Ishikawa (cell line): ENCODE results near the gene DLD.

Experiments
- CEBPB ChIP-seq: IDR thresholded peaks from 2 replicates; pipeline ENCODE4 v1.6.1; 2012
- CREB1 ChIP-seq: IDR thresholded peaks from 2 replicates; pipeline ENCODE4 v1.6.1; 2012; ENCODE audit warnings: low read depth
- EGR1 ChIP-seq: IDR thresholded peaks from 2 replicates; pipeline ENCODE4 v1.6.1; 2012
- EP300 ChIP-seq: IDR thresholded peaks from 2 replicates; pipeline ENCODE4 v1.6.1; 2012; ENCODE audit warnings: borderline replicate concordance
- FOXM1 ChIP-seq: IDR thresholded peaks from 2 replicates; pipeline ENCODE4 v1.6.1; 2012; ENCODE audit warnings: low read depth, borderline replicate concordance
- MAX ChIP-seq: IDR thresholded peaks from 2 replicates; pipeline ENCODE4 v1.6.1; 2012
- NFIC ChIP-seq: IDR thresholded peaks from 2 replicates; pipeline ENCODE4 v1.6.1; 2012
- RAD21 ChIP-seq: IDR thresholded peaks from 2 replicates; pipeline ENCODE4 v1.6.1; 2012; ENCODE audit warnings: low read depth
- REST ChIP-seq: IDR thresholded peaks from 2 replicates; pipeline ENCODE4 v1.6.1; 2012; ENCODE audit warnings: low read depth, mild to moderate bottlenecking
- TAF1 ChIP-seq: IDR thresholded peaks from 2 replicates; pipeline ENCODE4 v1.6.1; 2012; ENCODE audit warnings: low read depth, mild to moderate bottlenecking
- TCF12 ChIP-seq: IDR thresholded peaks from 2 replicates; pipeline ENCODE4 v1.6.1; 2012; ENCODE audit warnings: low read depth
- TEAD4 ChIP-seq: IDR thresholded peaks from 2 replicates; pipeline ENCODE4 v1.6.1; 2012
- YY1 ChIP-seq: IDR thresholded peaks from 2 replicates; pipeline ENCODE4 v1.6.1; 2012; ENCODE audit warnings: low read depth
- ZBTB7A ChIP-seq: IDR thresholded peaks from 2 replicates; pipeline ENCODE4 v1.6.1; 2012; ENCODE audit warnings: low read depth
- TF ChIP-seq, protein P1 (sequence below): IDR thresholded peaks from 2 replicates; pipeline ENCODE4 v1.6.1; 2012

DLD gene

GRCh38 chr7:107900496-107901015, 9.6 kb downstream of the DLD start:
- TF ChIP-seq TCF12: no peak

DNA sequence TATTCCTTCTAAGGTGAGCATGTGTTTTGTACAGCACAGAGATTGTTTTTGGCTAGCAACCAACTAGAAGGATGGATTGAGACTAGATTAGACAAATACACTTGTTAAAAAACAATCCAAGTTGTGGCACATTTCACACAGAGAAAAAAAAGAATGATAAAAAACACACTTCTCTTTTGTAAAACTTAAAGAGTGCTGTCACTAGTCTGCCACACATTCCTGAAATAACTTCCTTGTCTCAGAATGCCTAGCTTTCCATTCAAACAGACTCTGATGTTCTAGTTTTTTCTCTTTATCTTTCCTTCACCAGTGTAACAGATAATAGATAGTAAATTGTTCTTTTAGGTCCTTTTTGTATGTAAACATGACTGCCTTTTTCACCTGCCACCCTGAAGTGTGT, 11.4 kb downstream of the DLD start:
- TF ChIP-seq RAD21 (no peak), ZBTB7A (no peak), NFIC (no peak), CEBPB (no peak), REST (no peak)
- TF ChIP-seq, protein P1, sequence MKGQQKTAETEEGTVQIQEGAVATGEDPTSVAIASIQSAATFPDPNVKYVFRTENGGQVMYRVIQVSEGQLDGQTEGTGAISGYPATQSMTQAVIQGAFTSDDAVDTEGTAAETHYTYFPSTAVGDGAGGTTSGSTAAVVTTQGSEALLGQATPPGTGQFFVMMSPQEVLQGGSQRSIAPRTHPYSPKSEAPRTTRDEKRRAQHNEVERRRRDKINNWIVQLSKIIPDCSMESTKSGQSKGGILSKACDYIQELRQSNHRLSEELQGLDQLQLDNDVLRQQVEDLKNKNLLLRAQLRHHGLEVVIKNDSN: no peak

DNA sequence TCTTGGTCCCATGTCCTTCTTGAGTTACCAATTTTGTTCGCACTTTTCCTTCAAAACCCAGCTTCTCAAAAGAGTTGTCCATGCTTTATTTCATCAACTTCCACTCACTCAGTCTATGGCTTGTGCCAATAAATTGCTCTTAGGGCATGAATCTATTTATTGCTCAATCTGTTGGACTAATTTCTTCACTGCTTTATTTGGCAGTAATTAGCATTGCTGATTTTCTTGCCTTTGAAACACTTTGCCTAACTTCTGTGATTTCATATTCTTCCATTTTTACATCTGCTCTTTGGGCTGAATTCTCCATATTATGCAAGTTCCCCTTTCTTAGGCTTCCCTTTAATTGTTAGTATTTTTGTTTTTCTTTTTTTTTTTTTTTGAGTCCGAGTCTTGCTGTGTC, 16.8 kb downstream of the DLD start:
- no peak for TF ChIP-seq TAF1
- no peak for TF ChIP-seq YY1
- no peak for TF ChIP-seq MAX
- no peak for TF ChIP-seq TEAD4
- TF ChIP-seq, protein P1: no peak
- TF ChIP-seq ZBTB7A: no peak
- TF ChIP-seq EP300: no peak

DNA sequence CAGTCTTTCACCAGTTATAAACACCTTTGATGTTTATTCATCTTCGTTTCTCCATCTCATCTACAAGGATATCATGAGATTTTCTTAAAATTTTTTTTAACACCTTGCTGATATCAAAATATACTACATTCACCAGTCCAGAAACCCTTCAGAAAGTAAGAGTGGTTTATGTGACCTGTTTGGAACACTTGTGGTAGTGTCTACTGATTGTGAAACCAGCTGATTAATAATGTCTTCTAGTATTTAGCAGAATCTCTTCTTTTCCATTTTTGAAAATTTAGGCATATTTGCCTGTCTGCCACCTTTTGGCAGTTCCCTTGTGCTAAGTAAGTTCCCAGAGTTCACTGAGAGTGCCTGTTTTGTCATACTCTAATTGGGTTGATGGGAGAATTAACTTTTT, 18.5 kb downstream of the DLD start:
- TF ChIP-seq FOXM1 (no peak), CREB1 (no peak), TAF1 (no peak), TEAD4 (no peak), REST (no peak), TCF12 (no peak), EP300 (no peak), CEBPB (no peak), EGR1 (no peak), YY1 (no peak), RAD21 (no peak), MAX (no peak), ZBTB7A (no peak), NFIC (no peak)
- TF ChIP-seq, protein P1: no peak

GRCh38 chr7:107911981-107912380, 21.0 kb downstream of the DLD start:
- TF ChIP-seq TAF1 (no peak), REST (no peak), CREB1 (no peak), CEBPB (no peak), NFIC (no peak), EP300 (no peak), EGR1 (no peak), YY1 (no peak), FOXM1 (no peak), ZBTB7A (no peak), MAX (no peak)
